Pancreas (tissue), 10 donors: ENCODE data around the gene LBX1. TPM values are rescaled to one million over a fixed set of nuclear protein-coding genes. Genes with fewer than 3 reads are reported as not detected.

Source experiments
- ATAC-seq, 4 donors: fragments of 200-7000 bp; cut with Tn5 transposase; one replicate each; pipeline versions ENCODE4 v1.8.0 to v1.9.1; 2020; ENCODE audit warnings: mild to moderate bottlenecking in 4 of 4, moderate library complexity in 4 of 4
- DNase-seq, 6 donors: peaks; one replicate each; pipeline ENCODE4 v3.0.0-alpha.2; 2020
- FAIRE-seq: peaks from 2 replicates; lab custom pipeline; 2012; peaks lifted over from hg19 to GRCh38; lab: Jason Lieb, UNC
- H3K27ac ChIP-seq, 4 donors: fragments of 200-600 bp; sonication (generic); 1 replicate in 3 of 4; 2 replicates in 1 of 4; pipeline versions ENCODE4 v1.5.0 to v1.8.0; 2020
- H3K27me3 ChIP-seq, 4 donors: fragments of 200-600 bp; one replicate each; pipeline ENCODE4 v1.8.0; 2021
- H3K36me3 ChIP-seq, 3 donors: fragments of 200-600 bp; sonication (generic) in 1 of 3; one replicate each; pipeline versions ENCODE4 v1.5.0 to v1.8.0; 2020 to 2021
- H3K4me1 ChIP-seq, 3 donors: fragments of 200-600 bp; one replicate each; pipeline ENCODE4 v1.8.0; 2021
- H3K4me3 ChIP-seq, 4 donors: fragments of 200-600 bp; sonication (generic) in 2 of 4; one replicate each; pipeline versions ENCODE4 v1.5.0 to v1.8.0; 2020 to 2021
- H3K9me3 ChIP-seq, 4 donors: fragments of 200-600 bp; one replicate each; pipeline ENCODE4 v1.8.0; 2021
- WGBS, 2 donors: extraction: QIAGEN DNeasy Blood & Tissue Kit; methylation state at CpG; one replicate each; pipeline ENCODE4 v1.1.7; 2013; 5-methylcytosine and 5-hydroxymethylcytosine counted together
- intact Hi-C, 3 donors: fragments of 100-400 bp; cut with DNase I; formaldehyde crosslinking; loops; one replicate each; pipeline versions ENCODE4 v1.11.1 to v1.14.2; 2022
- polyA plus RNA-seq, 2 donors: library from polyadenylated mRNA; stranded (reverse); fragments of 200-250 nt; gene quantifications; one replicate each; pipeline ENCODE4 v1.2.3, GENCODE V29; 2013
- total RNA-seq, 6 donors: library from RNA; stranded (reverse); fragmentation: NEBNext Ultra II Directional in 4 of 6; extraction: Animal tissue kit (Norgen Biotek cat#: 25700) in 4 of 6; gene quantifications; one replicate each; pipeline versions ENCODE4 v1.2.1 to v1.2.4, GENCODE V29; 2021 to 2023
- TF ChIP-seq, protein P1 (sequence below), 4 donors: fragments of 200-600 bp; sonication (generic) in 3 of 4; IDR thresholded peaks; one replicate each; pipeline versions ENCODE4 v1.5.0 to v1.8.0; 2021; ENCODE audit warnings: antibody characterized with exemption in 4 of 4
- donor health status: healthy with polysubstance abuse.
- donor health status: DM: no; HTN: no; CAD: no; lungs with moderate emphysema.
- donor health status: DM: no; HTN: no; CAD: no.
- donor health status: control.
- donor health status: control.
- donor health status: Bipolar disorder and iron deficiency.
- donor health status: DM: yes; HTN: yes; CAD: no.
- donor health status: DM: no; HTN: no; CAD: no.
- donor health status: DM: no; HTN: no; CAD: no.
- donor health status: DM: yes; HTN: yes; CAD: no.

LBX1 gene
- total and polyA plus RNA-seq, 8 donors, result not detected

DNA sequence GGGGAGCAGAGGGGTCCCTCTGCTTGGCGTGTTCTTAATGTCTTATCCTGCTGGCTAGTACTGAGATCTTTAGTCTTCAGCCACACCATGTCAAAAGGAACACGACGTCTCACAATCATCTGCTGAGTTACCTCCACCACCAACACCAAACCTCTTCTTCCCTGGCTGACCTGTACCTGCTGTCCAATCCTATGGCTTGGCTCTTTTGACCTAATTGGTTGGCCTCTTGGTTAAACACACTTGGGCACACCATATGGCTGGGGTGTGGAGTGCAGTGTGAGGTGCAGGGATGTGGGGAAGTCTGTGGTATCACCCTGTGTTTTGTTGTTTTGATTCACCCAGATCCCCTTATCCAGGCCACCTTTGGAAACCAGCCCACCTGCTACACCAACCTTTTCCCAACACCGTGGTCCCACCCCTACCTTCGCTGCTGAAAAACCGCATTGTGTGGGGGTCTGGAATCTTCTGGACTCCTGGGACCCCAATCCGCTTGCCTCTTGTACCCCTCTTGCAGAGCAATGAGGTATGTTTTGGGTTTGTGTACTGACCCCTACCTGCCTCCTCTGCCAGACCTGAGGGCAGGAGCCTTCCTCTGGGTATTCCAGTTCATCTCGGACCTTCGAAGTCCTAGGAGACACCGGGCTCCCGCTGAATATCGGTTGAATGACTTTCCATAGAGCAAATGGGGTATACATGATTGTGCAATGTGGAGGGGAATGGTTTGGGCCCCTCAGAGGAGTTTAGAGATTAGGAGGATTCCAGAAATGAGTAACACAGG lies 2.8 kb upstream of the LBX1 start:
- 23 to 24% methylated on average over 12 of the region's 12 CpGs for WGBS, 2 donors
- no peak overlapping the region for H3K27ac ChIP-seq
- H3K9me3 ChIP-seq, result no peaks in the 10 kb centered on the region
- TF ChIP-seq, protein P1, sequence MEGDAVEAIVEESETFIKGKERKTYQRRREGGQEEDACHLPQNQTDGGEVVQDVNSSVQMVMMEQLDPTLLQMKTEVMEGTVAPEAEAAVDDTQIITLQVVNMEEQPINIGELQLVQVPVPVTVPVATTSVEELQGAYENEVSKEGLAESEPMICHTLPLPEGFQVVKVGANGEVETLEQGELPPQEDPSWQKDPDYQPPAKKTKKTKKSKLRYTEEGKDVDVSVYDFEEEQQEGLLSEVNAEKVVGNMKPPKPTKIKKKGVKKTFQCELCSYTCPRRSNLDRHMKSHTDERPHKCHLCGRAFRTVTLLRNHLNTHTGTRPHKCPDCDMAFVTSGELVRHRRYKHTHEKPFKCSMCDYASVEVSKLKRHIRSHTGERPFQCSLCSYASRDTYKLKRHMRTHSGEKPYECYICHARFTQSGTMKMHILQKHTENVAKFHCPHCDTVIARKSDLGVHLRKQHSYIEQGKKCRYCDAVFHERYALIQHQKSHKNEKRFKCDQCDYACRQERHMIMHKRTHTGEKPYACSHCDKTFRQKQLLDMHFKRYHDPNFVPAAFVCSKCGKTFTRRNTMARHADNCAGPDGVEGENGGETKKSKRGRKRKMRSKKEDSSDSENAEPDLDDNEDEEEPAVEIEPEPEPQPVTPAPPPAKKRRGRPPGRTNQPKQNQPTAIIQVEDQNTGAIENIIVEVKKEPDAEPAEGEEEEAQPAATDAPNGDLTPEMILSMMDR (IDR thresholded peaks at IDR 0.05), result no peak
- H3K27me3 ChIP-seq, result peaks cover 0 to 34% (median 7%) of the 10 kb centered on the region in 4 donors
- no peak for FAIRE-seq
- intact Hi-C loops, result no loop called here
- H3K4me1 ChIP-seq, result peaks cover 4 to 14% (median 10%) of the 10 kb centered on the region in 3 donors
- no peak overlapping the region for H3K4me3 ChIP-seq
- DNase-seq, result no peak
- ATAC-seq, result no peak
- H3K36me3 ChIP-seq, result no peaks in the 10 kb centered on the region

- Histone ChIP-seq H3K27ac (no peak overlapping the region), H3K36me3 (no peaks in the 10 kb centered on the region), H3K27me3 (peaks cover 0 to 34% (median 9%) of the 10 kb centered on the region in 4 donors), H3K4me3 (no peak overlapping the region), H3K4me1 (peaks cover 4 to 22% (median 10%) of the 10 kb centered on the region in 3 donors), H3K9me3 (no peaks in the 10 kb centered on the region)
- ATAC-seq (no peak), FAIRE-seq (no peak), DNase-seq (no peak)
- TF ChIP-seq, protein P1 (IDR thresholded peaks at IDR 0.05), result no peak
- WGBS, 2 donors, result 69 to 71% methylated on average over 7 of the region's 7 CpGs
- intact Hi-C loops, result no loop called here
Observed at GRCh38 chr10:101231092-101231491, 1.8 kb upstream of the LBX1 start.

DNA sequence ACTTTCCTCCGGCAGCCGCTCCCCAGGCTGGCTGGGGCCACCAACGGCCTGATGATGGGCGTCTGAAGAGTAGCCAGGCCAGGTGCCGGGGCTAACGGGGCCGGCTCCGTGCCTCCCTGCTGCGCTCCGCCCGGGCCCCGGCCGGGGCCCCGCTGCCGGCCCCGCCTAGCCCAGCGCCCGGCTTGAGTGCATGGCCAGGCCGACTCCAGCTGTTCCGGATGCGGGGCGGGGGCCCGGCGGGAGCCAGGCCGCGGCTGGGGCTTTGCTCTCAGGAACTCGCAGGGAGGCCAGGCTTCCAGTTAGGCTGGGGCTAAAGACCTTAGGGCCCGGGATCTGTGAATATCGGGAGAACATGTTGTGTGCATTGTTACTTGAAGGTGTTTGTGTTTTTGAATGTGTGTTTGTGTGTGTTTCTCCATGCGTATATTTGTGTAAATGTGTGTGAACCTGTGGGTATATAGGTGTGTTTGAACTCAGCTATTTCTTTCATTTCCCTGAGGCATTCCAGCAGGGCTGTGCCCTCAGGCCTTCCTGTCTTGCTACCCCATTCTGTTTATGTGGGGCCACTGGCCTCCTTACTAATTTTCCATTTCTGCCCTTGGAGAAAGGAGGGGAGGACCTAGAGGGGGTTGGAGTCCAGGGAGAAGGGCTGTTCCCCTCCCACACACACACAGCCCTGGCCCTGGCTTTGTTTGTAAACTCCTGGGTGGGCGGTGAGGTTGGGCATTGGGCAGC lies 1.1 kb upstream of the LBX1 start:
- FAIRE-seq (no peak), DNase-seq (no peak), ATAC-seq (no peak)
- TF ChIP-seq, protein P1 (IDR thresholded peaks at IDR 0.05), result no peak
- Histone ChIP-seq H3K9me3 (no peaks in the 10 kb centered on the region), H3K4me1 (peaks cover 4 to 23% (median 14%) of the 10 kb centered on the region in 3 donors), H3K36me3 (no peaks in the 10 kb centered on the region), H3K4me3 (no peak overlapping the region), H3K27ac (no peak overlapping the region), H3K27me3 (peaks cover 0 to 37% (median 12%) of the 10 kb centered on the region in 4 donors)
- 18 to 19% methylated on average over 27 to 31 of the region's 31 CpGs for WGBS, 2 donors
- intact Hi-C loops, result no loop called here

DNA sequence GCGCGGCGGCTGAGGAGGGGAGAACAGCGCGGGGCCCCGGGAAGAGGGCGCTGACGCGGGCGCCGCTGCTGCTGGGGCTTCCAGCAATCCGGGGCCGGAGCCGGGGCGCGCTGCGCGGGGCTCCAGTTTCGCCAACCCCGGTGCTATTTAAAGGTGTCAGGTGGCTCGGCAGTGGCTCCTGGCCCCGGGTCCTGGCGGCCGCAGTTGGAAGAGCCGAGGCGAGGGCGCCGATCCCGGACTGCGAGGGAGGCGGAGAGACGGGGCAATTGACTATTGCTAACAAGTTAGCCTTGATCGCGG lies 347 bp downstream of the LBX1 start:
- H3K27me3 ChIP-seq, result peaks cover 0 to 50% (median 18%) of the 10 kb centered on the region in 4 donors
- TF ChIP-seq, protein P1 (IDR thresholded peaks at IDR 0.05), result no peak
- H3K4me3 ChIP-seq, result peak overlapping the region in 2 of 4 donors; percentile 11 to 29
- DNase-seq (no peak), ATAC-seq (peak in 2 of 4 donors; percentile 19 to 24), FAIRE-seq (no peak)
- peaks cover 4 to 29% (median 18%) of the 10 kb centered on the region in 3 donors for H3K4me1 ChIP-seq
- intact Hi-C loops, result no loop called here
- H3K27ac ChIP-seq, result no peak overlapping the region
- no peaks in the 10 kb centered on the region for H3K9me3 ChIP-seq
- no peaks in the 10 kb centered on the region for H3K36me3 ChIP-seq
- 1 to 2% methylated on average over 14 to 34 of the region's 34 CpGs for WGBS, 2 donors
